Astrocyte (in vitro differentiated cells and primary cell): Measurements from ENCODE around the gene LRRC73.

Source experiments
- CTCF ChIP-seq: IDR thresholded peaks from 2 replicates; pipeline ENCODE4 v1.5.1; 2011; ENCODE audit warnings: low read depth, mild to moderate bottlenecking, inconsistent platforms, low read length, moderate library complexity; ENCODE audit not compliant: insufficient read depth
- EZH2 ChIP-seq: IDR thresholded peaks from 2 replicates; pipeline ENCODE4 v1.6.1; 2012; ENCODE audit warnings: mild to moderate bottlenecking, low read length, inconsistent platforms; ENCODE audit not compliant: insufficient read depth

GRCh38 chr6:43510827-43511163, 649 bp upstream of the LRRC73 start:
- TF ChIP-seq EZH2, result no peak
- no peak for TF ChIP-seq CTCF
